Motor neuron (in vitro differentiated cells): Measurements from ENCODE around the gene PCCA. TPM values are rescaled to one million over a fixed set of nuclear protein-coding genes. Genes with fewer than 3 reads are reported as not detected.
A peak's percentile ranks its signal among the peaks of the same experiment; 100 is the strongest.

Source experiments
- ATAC-seq, 8 experiments: fragments of 200-7000 bp; cut with Tn5 transposase; replicated peaks in 6 of 8; 2 replicates each; pipeline ENCODE4 v1.8.0; 2021; ENCODE audit warnings: mild to moderate bottlenecking in 8 of 8, moderate library complexity in 8 of 8
- H3K27ac ChIP-seq, 2 donors: fragments of 250-450 bp; sonication (Bioruptor Pico); 2 replicates each; pipeline ENCODE4 v1.9.0; 2021; ENCODE audit warnings: antibody characterized with exemption in 2 of 2, mild to moderate bottlenecking in 2 of 2, moderate library complexity in 1 of 2
- H3K4me1 ChIP-seq, 2 donors: fragments of 250-450 bp; sonication (Bioruptor Pico); replicated peaks in 1 of 2; 2 replicates each; pipeline ENCODE4 v1.6.1; 2021; ENCODE audit warnings: antibody characterized with exemption in 2 of 2, mild to moderate bottlenecking in 2 of 2, moderate library complexity in 1 of 2
- H3K4me3 ChIP-seq, 5 donors: fragments of 250-450 bp; sonication (Bioruptor Pico); 2 replicates each; pipeline ENCODE4 v1.9.0; 2021; ENCODE audit warnings: antibody characterized with exemption in 5 of 5, mild to moderate bottlenecking in 5 of 5, moderate library complexity in 4 of 5
- WGBS, 10 experiments: fragments of 450-650 bp; shearing (Covaris generic); methylation state at CpG; one replicate each; pipeline ENCODE4 v1.0.0; 2022; 5-methylcytosine and 5-hydroxymethylcytosine counted together
- in situ Hi-C, 9 experiments: fragments of 400-800 bp; cut with MboI; loops; one replicate each; pipeline ENCODE4 v1.15.0; 2021; ENCODE audit warnings: low sequenced_read_pairs in 9 of 9, low pct_unique_long_range_greater_than_20kb in 2 of 9; ENCODE audit not compliant: unreplicated experiment in 9 of 9
- total RNA-seq, 8 experiments: library from RNA; unstranded; fragments of 300-600 nt; gene quantifications; 2 replicates each; pipeline versions ENCODE4 v1.2.3 to v1.2.4, GENCODE V29; 2022

PCCA gene
- total RNA-seq, 8 experiments from 2014 or later, result 19.1 to 98.3 (median 50.9) TPM

DNA sequence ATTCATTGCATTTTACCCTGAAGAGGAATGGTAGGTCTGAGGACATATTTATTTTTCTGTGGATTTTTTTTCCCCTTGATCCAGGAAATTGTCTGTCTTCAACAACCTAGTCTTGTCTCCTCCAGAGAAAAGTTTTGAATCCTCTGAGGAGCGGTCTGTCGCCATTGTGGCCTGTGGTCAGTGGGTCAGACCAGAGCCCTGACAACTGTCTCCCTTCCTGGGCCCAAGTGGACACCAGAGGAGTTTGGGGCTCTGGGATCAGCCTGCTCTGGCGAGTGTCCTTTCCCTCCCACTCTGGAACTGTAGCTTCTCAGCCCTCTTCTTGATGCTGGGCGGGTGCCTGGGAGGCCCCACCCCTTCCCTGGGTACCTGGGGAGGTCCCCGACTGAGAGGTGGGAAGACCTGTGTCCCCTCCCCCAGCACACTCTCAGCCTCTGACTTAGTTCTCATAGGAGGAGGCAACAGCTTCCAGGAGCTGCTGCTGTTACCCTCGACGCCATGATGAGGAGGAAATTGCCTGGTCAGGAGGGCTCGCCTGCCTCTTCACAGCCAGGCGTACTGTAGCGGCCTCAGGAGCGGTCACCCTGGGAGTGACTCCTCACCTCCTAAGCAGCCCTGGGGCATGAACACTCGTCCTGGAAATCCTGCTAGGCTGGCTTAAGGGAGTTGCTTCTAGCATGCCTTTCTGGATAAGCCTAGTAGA, 389.4 kb downstream of the PCCA start:
- peaks cover 4 to 7% of the 10 kb centered on the region in 2 donors for H3K4me1 ChIP-seq
- ATAC-seq, result no peak
- 80 to 100% (median 100%) methylated on average over 1 to 8 of the region's 12 CpGs; no CpG with 5 or more reads in 4 of the 10 experiments for WGBS, 10 experiments
- no peak overlapping the region for H3K4me3 ChIP-seq
- no peak overlapping the region for H3K27ac ChIP-seq
- in situ Hi-C loops, result no loop called here

DNA sequence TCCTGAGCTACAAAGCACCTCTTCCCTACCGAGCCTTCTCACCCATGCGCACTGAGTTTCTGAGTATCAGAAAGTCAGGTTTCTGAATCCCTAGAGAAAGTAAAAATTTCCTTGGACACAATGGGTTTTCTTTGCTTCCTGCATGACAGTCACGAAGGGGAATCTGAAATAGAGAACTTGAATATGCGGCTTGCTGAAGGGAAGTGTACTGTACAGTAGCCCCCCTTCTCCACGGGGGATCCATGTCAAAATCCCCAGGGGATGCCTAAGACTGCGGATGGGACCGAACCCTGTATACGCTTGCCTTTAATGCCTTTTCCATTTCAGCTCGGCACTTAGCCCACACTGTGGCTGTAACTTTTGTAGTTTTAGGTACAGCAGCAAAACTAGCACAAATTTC, 391.8 kb downstream of the PCCA start:
- in situ Hi-C loops, result no loop called here
- Histone ChIP-seq H3K4me3 (no peak overlapping the region), H3K27ac (no peak overlapping the region), H3K4me1 (peaks cover 0 to 15% of the 10 kb centered on the region in 2 donors)
- no peak for ATAC-seq
- WGBS, 10 experiments, result 73 to 100% (median 93%) methylated on average over 2 to 8 of the region's 9 CpGs; no CpG with 5 or more reads in 1 of the 10 experiments

DNA sequence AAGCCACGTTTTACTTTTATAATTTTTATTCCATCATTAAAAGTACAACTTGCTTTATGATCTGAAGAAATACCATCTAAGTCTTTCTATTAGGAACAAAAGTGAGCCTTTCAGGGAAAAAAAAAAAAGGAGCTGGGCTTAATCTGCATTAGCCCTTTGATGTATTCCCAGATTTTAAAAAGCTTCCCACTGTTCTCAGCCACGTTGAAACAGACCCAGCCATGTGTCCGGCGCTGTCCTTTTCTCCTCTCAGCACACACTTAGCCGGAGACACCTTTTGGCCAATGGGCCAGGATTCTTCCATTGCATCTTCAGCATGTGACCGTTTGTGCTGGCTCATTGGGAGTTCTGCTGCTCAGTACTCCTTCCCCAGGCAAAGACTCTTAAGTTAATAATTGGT, 394.2 kb downstream of the PCCA start:
- Histone ChIP-seq H3K27ac (no peak overlapping the region), H3K4me3 (no peak overlapping the region), H3K4me1 (peaks cover 0 to 16% of the 10 kb centered on the region in 2 donors)
- 30 to 90% (median 59%) methylated on average over 1 to 5 of the region's 6 CpGs; no CpG with 5 or more reads in 2 of the 10 experiments for WGBS, 10 experiments
- peak in 1 of 8 experiments; percentile 26 for ATAC-seq
- in situ Hi-C loops, result no loop called here

DNA sequence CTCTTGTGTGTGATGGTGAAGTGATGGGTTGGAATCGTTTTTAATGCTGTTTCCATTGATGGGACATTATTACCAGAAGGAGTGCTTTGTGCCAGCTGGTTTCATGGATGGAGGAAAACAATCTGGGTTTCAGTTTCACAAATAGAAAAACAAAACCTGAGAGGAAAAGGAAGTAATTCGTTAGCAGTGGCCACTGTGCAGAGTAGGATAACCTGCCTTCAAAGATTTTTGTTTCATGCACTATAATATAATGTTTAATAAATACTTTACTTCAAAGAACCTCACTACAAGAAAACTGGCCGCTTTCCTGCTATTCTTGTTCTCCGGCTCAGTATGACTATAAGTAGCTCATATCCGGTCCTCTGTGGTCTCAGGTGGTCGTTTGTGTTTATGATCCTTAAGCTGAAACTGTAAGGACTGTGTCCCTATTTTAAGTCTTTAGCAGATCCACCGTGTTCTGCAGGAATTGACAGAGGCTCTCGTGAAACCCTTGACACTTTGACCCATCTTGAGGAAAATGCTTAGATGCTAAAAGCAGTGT, 395.0 kb downstream of the PCCA start:
- WGBS, 10 experiments, result 14 to 90% (median 84%) methylated on average over 1 to 8 of the region's 8 CpGs
- H3K27ac ChIP-seq, result no peak overlapping the region
- in situ Hi-C loops, result no loop called here
- no peak overlapping the region for H3K4me3 ChIP-seq
- H3K4me1 ChIP-seq, result peaks cover 0 to 16% of the 10 kb centered on the region in 2 donors
- no peak for ATAC-seq

DNA sequence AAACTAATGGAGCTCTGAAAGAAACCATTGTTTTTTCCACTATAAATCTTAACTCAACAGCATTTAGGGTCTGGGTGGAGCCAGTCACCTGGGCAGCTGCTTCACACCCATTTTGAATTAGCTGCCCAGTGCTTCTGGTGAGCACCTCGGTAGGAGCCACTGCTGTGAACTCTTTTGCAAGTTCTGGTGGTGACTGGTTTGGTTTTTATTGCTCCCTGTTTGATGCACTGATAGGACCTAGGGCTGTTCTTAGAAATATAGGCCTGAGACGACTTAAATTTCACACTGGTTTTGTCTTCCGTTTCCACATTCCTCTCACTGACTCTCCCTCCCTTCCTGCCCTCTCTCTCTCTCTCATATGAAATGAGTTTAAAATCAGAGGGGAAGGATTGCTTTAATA, 395.8 kb downstream of the PCCA start:
- in situ Hi-C loops, result no loop called here
- 33 to 70% (median 53%) methylated on average over 1 to 3 of the region's 3 CpGs; no CpG with 5 or more reads in 3 of the 10 experiments for WGBS, 10 experiments
- ATAC-seq, result peak in 3 of 8 experiments; percentile 24 to 87 (median 74)
- H3K4me3 ChIP-seq, result no peak overlapping the region
- H3K4me1 ChIP-seq, result peaks cover 0 to 16% of the 10 kb centered on the region in 2 donors
- no peak overlapping the region for H3K27ac ChIP-seq

DNA sequence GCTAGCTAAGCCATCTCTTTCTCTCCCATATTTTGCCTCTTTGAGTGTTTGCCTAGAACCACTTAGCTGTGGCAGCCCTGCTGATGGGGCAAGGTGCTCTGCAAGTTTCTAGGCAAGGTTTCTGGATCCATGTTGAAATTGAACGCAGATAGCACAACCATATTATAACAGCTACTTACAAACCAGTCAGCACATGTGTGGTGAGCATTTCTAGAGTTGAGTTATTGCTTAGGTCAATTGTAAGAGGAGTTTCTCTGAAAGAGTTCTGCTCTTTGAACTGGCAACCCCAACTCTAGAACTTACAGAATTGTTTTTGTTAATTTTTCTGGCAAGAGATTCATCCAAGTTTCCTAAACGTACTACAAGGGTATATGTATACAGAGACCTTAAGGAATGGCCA, 396.4 kb downstream of the PCCA start:
- no peak for ATAC-seq
- Histone ChIP-seq H3K4me3 (no peak overlapping the region), H3K27ac (no peak overlapping the region), H3K4me1 (peaks cover 0 to 16% of the 10 kb centered on the region in 2 donors)
- 56 to 100% (median 75%) methylated on average over 1 to 2 of the region's 2 CpGs; no CpG with 5 or more reads in 1 of the 10 experiments for WGBS, 10 experiments
- in situ Hi-C loops, result no loop called here

DNA sequence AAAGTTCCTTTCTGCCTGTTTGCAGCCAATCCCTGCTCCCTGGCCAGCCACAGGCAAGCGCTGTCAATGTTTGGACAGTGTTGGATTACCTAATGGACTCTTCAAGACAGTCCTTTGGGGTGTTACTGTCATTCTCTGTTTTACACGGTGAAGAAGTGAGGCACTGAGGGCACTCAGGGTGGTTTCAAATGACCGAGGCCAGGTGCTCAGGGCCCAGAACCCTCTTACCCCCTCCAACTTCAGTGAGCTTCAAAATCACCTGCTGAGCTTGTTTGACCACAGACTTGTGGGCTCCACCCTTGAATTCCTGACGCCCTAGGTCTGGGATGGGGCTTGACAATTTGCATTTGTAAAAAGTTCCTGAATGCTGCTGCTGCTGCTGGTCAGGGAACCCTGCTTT, 401.8 kb downstream of the PCCA start:
- ATAC-seq, result peak in 5 of 8 experiments; percentile 17 to 93 (median 73)
- in situ Hi-C loops, result no loop called here
- Histone ChIP-seq H3K27ac (no peak overlapping the region), H3K4me1 (peaks cover 4 to 5% of the 10 kb centered on the region in 2 donors), H3K4me3 (no peak overlapping the region)
- 13 to 60% (median 42%) methylated on average over 1 to 3 of the region's 4 CpGs; no CpG with 5 or more reads in 5 of the 10 experiments for WGBS, 10 experiments

DNA sequence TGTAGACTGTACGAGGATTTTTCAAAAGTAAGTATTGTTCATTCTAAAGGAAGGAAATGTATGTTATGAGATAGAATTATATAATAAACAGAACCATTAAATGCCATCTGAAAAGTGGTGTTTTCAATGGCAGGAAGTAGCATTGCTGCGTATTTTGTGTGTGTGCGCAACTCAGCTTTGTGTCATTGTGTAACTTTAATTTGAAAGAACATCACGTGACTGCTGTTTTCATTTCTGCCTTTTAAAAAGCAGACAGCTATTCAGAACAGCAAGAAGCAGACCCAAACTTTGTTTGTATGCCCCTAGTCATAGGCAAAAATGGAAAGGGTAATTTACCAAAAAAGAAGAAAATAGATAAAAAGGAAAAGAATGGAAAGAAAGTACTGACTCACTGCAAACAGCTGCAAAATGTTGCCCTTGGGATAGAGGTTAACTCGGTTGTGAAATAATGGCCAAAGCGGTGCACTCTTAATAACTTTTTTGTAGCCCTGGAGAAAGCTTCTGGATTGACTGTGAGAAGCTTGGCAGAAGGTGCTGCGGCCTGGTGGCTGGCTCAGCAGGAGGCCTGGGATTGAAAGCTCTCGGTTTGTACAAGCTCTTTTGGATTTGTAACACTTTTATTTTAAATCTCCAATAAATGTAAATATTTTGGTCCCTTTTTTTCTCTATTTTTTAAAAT, 402.4 kb downstream of the PCCA start:
- 40 to 87% (median 65%) methylated on average over 1 to 8 of the region's 8 CpGs for WGBS, 10 experiments
- Histone ChIP-seq H3K4me1 (peaks cover 4 to 5% of the 10 kb centered on the region in 2 donors), H3K27ac (no peak overlapping the region), H3K4me3 (no peak overlapping the region)
- in situ Hi-C loops, result no loop called here
- peak in 1 of 8 experiments; percentile 15 for ATAC-seq

DNA sequence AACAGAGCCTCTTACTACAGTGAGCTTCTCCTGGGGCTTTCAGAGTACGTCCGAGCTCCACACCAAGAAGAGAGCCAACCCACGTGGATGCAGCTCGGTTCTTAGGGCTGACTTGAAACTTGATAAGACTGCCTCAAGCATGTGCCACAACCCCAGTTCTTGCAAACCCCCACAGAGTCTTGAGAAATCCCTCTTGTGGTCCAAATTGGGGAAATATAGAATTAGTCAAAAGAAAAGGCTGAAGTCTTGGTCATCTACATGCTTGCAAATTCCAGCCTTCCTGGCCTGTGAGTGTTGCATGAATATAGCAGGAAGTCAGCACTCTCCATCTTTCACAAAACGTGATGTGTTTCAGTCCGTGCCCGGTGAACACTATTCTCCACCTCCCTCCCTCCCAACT, 404.5 kb downstream of the PCCA start:
- Histone ChIP-seq H3K4me1 (peaks cover 4 to 5% of the 10 kb centered on the region in 2 donors), H3K4me3 (no peak overlapping the region), H3K27ac (no peak overlapping the region)
- in situ Hi-C loops, result no loop called here
- no peak for ATAC-seq
- WGBS, 10 experiments, result 83 to 100% (median 95%) methylated on average over 2 to 5 of the region's 7 CpGs; no CpG with 5 or more reads in 4 of the 10 experiments

DNA sequence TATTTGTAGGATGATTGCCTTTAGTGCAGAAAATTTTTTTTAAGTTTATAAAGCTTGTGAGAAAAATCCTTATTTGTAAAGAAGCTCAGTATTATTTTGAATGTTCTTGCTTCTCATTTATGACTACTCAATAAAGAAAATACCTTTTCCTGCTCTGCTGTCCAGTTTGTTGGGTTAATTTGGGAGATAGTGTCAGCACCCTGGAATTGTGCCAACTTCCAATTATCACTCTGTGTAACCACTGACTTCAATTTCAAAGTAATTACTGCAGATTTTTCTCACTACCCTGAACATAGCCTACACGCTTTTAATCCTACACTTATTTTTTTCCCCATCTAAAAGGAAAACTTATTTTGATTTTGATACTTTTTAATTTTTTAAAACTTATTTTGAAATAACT, 406.6 kb downstream of the PCCA start:
- no peak for ATAC-seq
- Histone ChIP-seq H3K27ac (no peak overlapping the region), H3K4me3 (no peak overlapping the region), H3K4me1 (peaks cover 4 to 5% of the 10 kb centered on the region in 2 donors)
- WGBS, 10 experiments, result 93 to 100% (median 100%) methylated on average over 1 of the region's 1 CpG
- in situ Hi-C loops, result no loop called here

DNA sequence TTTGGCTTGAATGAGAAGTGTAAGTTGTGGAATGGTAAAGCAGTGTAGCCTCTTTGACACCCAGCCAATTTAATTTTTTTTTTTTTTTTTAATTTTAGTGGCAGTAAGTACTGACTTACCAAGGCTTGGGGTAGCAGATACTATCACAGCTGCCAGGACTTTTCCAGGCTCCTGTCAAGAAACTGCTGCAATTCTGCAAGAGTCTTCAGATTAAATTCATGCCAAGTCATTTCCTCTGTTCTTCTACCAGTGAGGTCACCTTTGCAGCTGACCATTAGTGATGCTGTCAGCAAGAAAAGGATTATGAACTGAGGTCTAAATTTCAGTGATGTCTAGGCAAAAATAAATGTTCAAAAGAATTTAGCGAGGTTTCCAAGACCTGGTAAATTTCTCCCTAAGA, 408.5 kb downstream of the PCCA start:
- in situ Hi-C loops, result no loop called here
- ATAC-seq, result peak in 3 of 8 experiments; percentile 28 to 41 (median 40)
- 83 to 100% (median 100%) methylated on average over 1 of the region's 1 CpG; no CpG with 5 or more reads in 6 of the 10 experiments for WGBS, 10 experiments
- no peak overlapping the region for H3K4me3 ChIP-seq
- H3K27ac ChIP-seq, result no peak overlapping the region
- no peaks in the 10 kb centered on the region for H3K4me1 ChIP-seq

DNA sequence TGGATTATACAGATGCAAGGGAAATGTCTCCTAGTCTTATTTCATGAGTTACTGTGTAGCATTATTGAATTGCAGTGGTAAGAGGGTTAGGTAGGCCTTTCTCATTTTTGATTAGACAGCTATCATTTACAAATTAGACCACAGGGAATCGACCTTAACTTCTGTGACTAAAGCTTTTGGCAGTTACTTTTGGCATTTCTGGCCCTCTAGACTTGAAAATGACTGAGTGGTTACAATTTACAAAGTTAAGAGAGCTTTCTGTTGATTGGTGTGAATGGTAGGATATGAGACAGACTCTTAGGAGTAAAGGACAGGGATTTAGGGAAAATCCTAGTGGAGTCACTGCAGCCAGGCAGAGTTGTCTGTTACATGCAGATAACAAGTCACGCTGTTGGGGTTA, 413.6 kb downstream of the PCCA start:
- in situ Hi-C loops, result loop anchor here in 5 of 9 experiments (25.0 kb wide), 4 partner anchors 240 to 840 kb away; no protein-coding TSS in a partner anchor
- WGBS, 10 experiments, result 0 to 100% (median 50%) methylated on average over 1 to 2 of the region's 2 CpGs
- H3K27ac ChIP-seq, result no peak overlapping the region
- no peaks in the 10 kb centered on the region for H3K4me1 ChIP-seq
- ATAC-seq, result no peak
- H3K4me3 ChIP-seq, result no peak overlapping the region

DNA sequence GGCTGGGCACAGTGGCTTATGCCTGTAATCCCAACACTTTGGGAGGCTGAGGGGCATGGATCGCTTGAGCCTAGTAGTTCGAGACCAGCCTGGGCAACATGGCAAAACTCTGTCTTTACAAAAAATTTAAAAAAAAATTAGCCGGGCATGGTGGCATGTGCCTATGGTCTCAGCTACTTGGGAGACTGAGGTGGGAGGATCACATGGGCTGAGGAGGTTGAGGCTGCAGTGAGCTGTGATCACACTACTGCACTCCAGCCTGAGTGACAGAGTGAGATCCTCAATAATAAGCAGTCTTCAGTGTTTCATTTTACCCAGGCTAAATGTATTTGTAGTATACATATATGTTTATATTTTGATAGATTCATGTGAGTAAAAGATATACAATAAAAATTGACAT, 414.7 kb downstream of the PCCA start:
- H3K27ac ChIP-seq, result no peak overlapping the region
- no peak overlapping the region for H3K4me3 ChIP-seq
- in situ Hi-C loops, result loop anchor here in 5 of 9 experiments (25.0 kb wide), 4 partner anchors 241 to 841 kb away; no protein-coding TSS in a partner anchor
- no peak for ATAC-seq
- 82 to 100% (median 100%) methylated on average over 1 to 3 of the region's 3 CpGs; no CpG with 5 or more reads in 2 of the 10 experiments for WGBS, 10 experiments
- H3K4me1 ChIP-seq, result peaks cover 4 to 7% of the 10 kb centered on the region in 2 donors
